K562 (cell line): ENCODE results near the gene FAM83E. TPM values are rescaled to one million over a fixed set of nuclear protein-coding genes. Genes with fewer than 3 reads are reported as not detected.

Experiments
- BRF2 ChIP-seq: IDR thresholded peaks from 3 replicates; pipeline ENCODE4 v1.6.1; 2011; ENCODE audit warnings: borderline replicate concordance, mild to moderate bottlenecking; ENCODE audit not compliant: insufficient read length, insufficient read depth
- COPS2 ChIP-seq: fragments of 450-650 bp; conservative IDR thresholded peaks from 2 replicates; pipeline ENCODE4 v1.6.1; 2016; ENCODE audit warnings: mild to moderate bottlenecking, moderate library complexity
- DIDO1 ChIP-seq: fragments of 450-650 bp; IDR thresholded peaks from 2 replicates; pipeline ENCODE4 v1.6.1; 2016; ENCODE audit warnings: low read depth, missing biosample characterization, missing genetic modification characterization
- ERF ChIP-seq: fragments of 450-650 bp; formaldehyde crosslinking; IDR thresholded peaks from 2 replicates; pipeline ENCODE4 v1.4.0; 2020; ENCODE audit warnings: mild to moderate bottlenecking, mixed read lengths
- NR4A1 ChIP-seq, 2 experiments: fragments of 250-450 bp in 1 of 2; fragments of 450-650 bp in 1 of 2; sonication (Bioruptor Pico) in 1 of 2; IDR thresholded peaks; 2 replicates each; pipeline versions ENCODE4 v1.4.0 to v1.6.1; 2016 to 2020; ENCODE audit warnings: mild to moderate bottlenecking in 2 of 2, missing compliant biosample characterization in 1 of 2, missing genetic modification characterization in 1 of 2, moderate library complexity in 1 of 2
- RBM15 ChIP-seq: fragments of 200-400 bp; formaldehyde crosslinking; IDR thresholded peaks from 2 replicates; pipeline ENCODE4 v1.6.1; 2018; ENCODE audit warnings: mild to moderate bottlenecking, low read length, moderate library complexity; ENCODE audit not compliant: insufficient read depth
- SMAD3 ChIP-seq: fragments of 450-650 bp; formaldehyde crosslinking; conservative IDR thresholded peaks from 2 replicates; pipeline ENCODE4 v1.4.0; 2020; ENCODE audit warnings: mild to moderate bottlenecking
- SMAD4 ChIP-seq: fragments of 250-450 bp; sonication (Bioruptor Pico); conservative IDR thresholded peaks from 2 replicates; pipeline ENCODE4 v1.8.0; 2021; ENCODE audit warnings: inconsistent platforms, mild to moderate bottlenecking, moderate library complexity
- SMARCA5 ChIP-seq: fragments of 450-650 bp; IDR thresholded peaks from 2 replicates; pipeline ENCODE4 v1.6.1; 2016
- SMARCE1 ChIP-seq: fragments of 450-650 bp; IDR thresholded peaks from 2 replicates; pipeline ENCODE4 v1.7.1; 2016; ENCODE audit warnings: mild to moderate bottlenecking
- TCF15 ChIP-seq: fragments of 250-450 bp; sonication (Bioruptor Pico); IDR thresholded peaks from 2 replicates; pipeline ENCODE4 v1.8.0; 2022; ENCODE audit warnings: moderate library complexity, mild to moderate bottlenecking, inconsistent platforms
- TCFL5 ChIP-seq: fragments of 250-450 bp; sonication (Bioruptor Pico); conservative IDR thresholded peaks from 2 replicates; pipeline ENCODE4 v1.6.1; 2021; ENCODE audit warnings: mild to moderate bottlenecking, moderate library complexity, matching md5 sums
- TOE1 ChIP-seq, 2 experiments: fragments of 450-650 bp in 1 of 2; sonication (generic) in 1 of 2; formaldehyde crosslinking in 1 of 2; IDR thresholded peaks; 2 replicates each; pipeline versions ENCODE4 v1.7.1 to v1.8.0; 2016 to 2022; ENCODE audit warnings: borderline replicate concordance in 2 of 2, mild to moderate bottlenecking in 2 of 2, antibody characterized with exemption in 1 of 2, inconsistent platforms in 1 of 2, low read depth in 1 of 2, missing genetic modification reagents in 1 of 2, moderate library complexity in 1 of 2
- UBTF ChIP-seq, 2 experiments: IDR thresholded peaks; 2 replicates each; pipeline ENCODE4 v1.6.1; 2012; ENCODE audit warnings: improper control_type of control experiment in 2 of 2, low read depth in 2 of 2, low read length in 2 of 2, borderline replicate concordance in 1 of 2
- ZNF12 ChIP-seq: sonication (generic); formaldehyde crosslinking; IDR thresholded peaks from 2 replicates; pipeline ENCODE4 v1.4.0; 2020; ENCODE audit warnings: mild to moderate bottlenecking, missing genetic modification reagents
- ZNF561 ChIP-seq: fragments of 450-650 bp; formaldehyde crosslinking; conservative IDR thresholded peaks from 2 replicates; pipeline ENCODE4 v1.4.0; 2020; ENCODE audit warnings: mild to moderate bottlenecking, moderate library complexity
- ZNF583 ChIP-seq: fragments of 250-450 bp; sonication (Bioruptor Pico); IDR thresholded peaks from 2 replicates; pipeline ENCODE4 v1.4.0; 2020
- polyA plus RNA-seq, 8 experiments: library from polyadenylated mRNA; depleted of rRNA in 4 of 8; stranded (reverse) in 5 of 8; unstranded in 3 of 8; fragments of >200 nt; fragmentation: Nextera tagmentation in 2 of 8; fragmentation: Illumina TruSeq in 1 of 8; extraction: Ambion mirVana in 2 of 8; extraction: Trizol in 1 of 8; gene quantifications; 2 replicates each; pipeline versions ENCODE4 v1.2.1 to v1.2.3, GENCODE V29; 2011 to 2014; ENCODE audit warnings: inconsistent platforms in 1 of 8, missing spikeins in 1 of 8
- total RNA-seq, 7 experiments: library from RNA; depleted of rRNA in 6 of 7; stranded (reverse); fragments of >200 nt in 6 of 7; fragmentation: Illumina TruSeq in 2 of 7; extraction: Trizol in 2 of 7; gene quantifications; 2 replicates each; pipeline versions ENCODE4 v1.2.1 to v1.2.3, GENCODE V29; 2011 to 2021; ENCODE audit warnings: low replicate concordance in 1 of 7

The FAM83E gene
- total and polyA plus RNA-seq, 9 of the 15 experiments (the other 6 are each of a cell fraction or from before 2014, with no cell fraction given) = 0.15 to 0.87 (median 0.29) TPM; not detected in 4

- TF ChIP-seq NR4A1 (CRISPR knock-in tag; IDR thresholded peaks at IDR 0.05) = no peak
- TF ChIP-seq NR4A1 (tag; IDR thresholded peaks at IDR 0.05) = no peak
- TF ChIP-seq SMAD3 (CRISPR knock-in tag) = no peak
- no peak for TF ChIP-seq RBM15
- no peak for TF ChIP-seq TCFL5 (CRISPR knock-in tag)
- no peak for TF ChIP-seq DIDO1 (tag)
- TF ChIP-seq ZNF561 = no peak
- no peak for TF ChIP-seq COPS2
- no peak for TF ChIP-seq SMARCA5
- no peak for TF ChIP-seq SMARCE1
- no peak for TF ChIP-seq UBTF (IDR thresholded peaks at IDR 0.05; ENCODE audit: borderline replicate concordance in 1 of 2, low read depth in 2 of 2, low read length in 2 of 2)
- no peak for TF ChIP-seq TOE1 (IDR thresholded peaks at IDR 0.05; ENCODE audit: borderline replicate concordance)
- TF ChIP-seq TOE1 (CRISPR knock-in tag; IDR thresholded peaks at IDR 0.05; ENCODE audit: borderline replicate concordance, low read depth) = no peak
- TF ChIP-seq ZNF12 (CRISPR knock-in tag) = no peak
- TF ChIP-seq BRF2 = no peak
- no peak for TF ChIP-seq TCF15 (CRISPR knock-in tag)
- TF ChIP-seq ZNF583 (CRISPR knock-in tag) = no peak
- TF ChIP-seq SMAD4 = no peak
- no peak for TF ChIP-seq ERF (CRISPR knock-in tag)
Measured at GRCh38 chr19:48644839-48645619, 30.2 kb upstream of the FAM83E start (continued).
